Endodermal cell (in vitro differentiated cells): ENCODE results near the gene NAA50. TPM values are rescaled to one million over a fixed set of nuclear protein-coding genes. Genes with fewer than 3 reads are reported as not detected.

ENCODE experiments used
- DNase-seq: peaks from one replicate; pipeline ENCODE4 v3.0.0-alpha.2; 2017
- H3K27ac ChIP-seq: 2 replicates; pipeline ENCODE4 v1.5.1; 2013; ENCODE audit warnings: mild to moderate bottlenecking, low read depth, low read length, moderate library complexity
- H3K27me3 ChIP-seq: 2 replicates; pipeline ENCODE4 v1.6.1; 2013; ENCODE audit warnings: mild to moderate bottlenecking, low read length, moderate library complexity; ENCODE audit not compliant: insufficient read depth, control insufficient read depth, poor library complexity, severe bottlenecking
- H3K36me3 ChIP-seq: 2 replicates; pipeline ENCODE4 v1.7.0; 2013; ENCODE audit warnings: mild to moderate bottlenecking, low read length, moderate library complexity; ENCODE audit not compliant: control insufficient read depth, insufficient read depth
- H3K4me1 ChIP-seq: one replicate; pipeline ENCODE4 v1.7.0; 2013; ENCODE audit warnings: low read length; ENCODE audit not compliant: control insufficient read depth, insufficient read depth
- H3K4me3 ChIP-seq: 2 replicates; pipeline ENCODE4 v1.5.1; 2013; ENCODE audit warnings: mild to moderate bottlenecking, low read length, moderate library complexity
- H3K9ac ChIP-seq: 2 replicates; pipeline ENCODE4 v1.6.1; 2013; ENCODE audit warnings: mild to moderate bottlenecking, low read length, moderate library complexity; ENCODE audit not compliant: poor library complexity, severe bottlenecking; ENCODE audit errors: extremely low read depth
- H3K9me3 ChIP-seq: 2 replicates; pipeline ENCODE4 v1.6.1; 2013; ENCODE audit warnings: mild to moderate bottlenecking, low read length, moderate library complexity; ENCODE audit not compliant: control insufficient read depth
- H3K27ac Mint-ChIP-seq: 2 replicates; pipeline ENCODE4 v1.8.0; 2020; ENCODE audit warnings: mixed read lengths
- H3K27me3 Mint-ChIP-seq: 2 replicates; pipeline ENCODE4 v1.8.0; 2021; ENCODE audit warnings: mild to moderate bottlenecking, mixed read lengths; ENCODE audit not compliant: insufficient read depth
- H3K36me3 Mint-ChIP-seq: 2 replicates; pipeline ENCODE4 v1.8.0; 2020; ENCODE audit warnings: low read depth, mixed read lengths
- H3K4me1 Mint-ChIP-seq: 2 replicates; pipeline ENCODE4 v1.8.0; 2020; ENCODE audit warnings: mixed read lengths
- H3K4me3 Mint-ChIP-seq: 2 replicates; pipeline ENCODE4 v1.8.0; 2020; ENCODE audit warnings: mild to moderate bottlenecking, moderate library complexity, mixed read lengths
- H3K9me3 Mint-ChIP-seq: 2 replicates; pipeline ENCODE4 v1.8.0; 2020; ENCODE audit warnings: mild to moderate bottlenecking, mixed read lengths
- WGBS, 2 experiments: methylation state at CpG; one replicate each; pipeline versions ENCODE4 v1.1.5 to v1.1.7; 2013; ENCODE audit warnings: missing lambda C conversion rate in 2 of 2, mixed read lengths in 1 of 2; ENCODE audit not compliant: insufficient coverage in 1 of 2, insufficient read length in 1 of 2; 5-methylcytosine and 5-hydroxymethylcytosine counted together
- total RNA-seq, 2 donors: library from RNA; stranded (reverse); fragmentation: NEBNext Ultra II Directional in 1 of 2; extraction: Animal tissue kit (Norgen Biotek cat#: 25700) in 1 of 2; gene quantifications; 2 replicates in 1 of 2; 3 replicates in 1 of 2; pipeline ENCODE4 v1.2.1, GENCODE V29; 2021
- TF ChIP-seq, protein P1 (sequence below): fragments of 200-600 bp; sonication (generic); conservative IDR thresholded peaks from 2 replicates; pipeline ENCODE4 v1.5.0; 2021; ENCODE audit warnings: antibody characterized with exemption, mild to moderate bottlenecking

NAA50 gene
- total RNA-seq, 2 donors from 2014 or later: 137 to 150 TPM

DNA sequence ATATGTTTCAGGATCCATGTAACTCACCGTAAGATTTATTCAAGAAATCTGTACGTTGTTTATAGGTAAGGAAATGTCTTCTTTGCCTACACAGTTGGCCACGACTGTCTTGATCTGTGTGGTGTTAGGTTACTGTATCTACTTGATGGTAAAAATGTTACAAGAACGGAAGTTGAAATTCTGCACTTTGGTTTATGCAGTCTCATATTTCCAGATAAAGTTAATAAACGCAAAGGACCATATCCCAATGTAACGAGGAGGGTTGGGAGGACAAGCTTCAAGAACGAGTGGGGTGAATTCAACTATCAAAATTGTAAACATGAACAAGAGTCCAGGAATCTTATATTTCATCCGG is 50.6 kb downstream of the NAA50 start:
- 44 to 47% methylated on average over 7 to 8 of the region's 8 CpGs for WGBS, 2 experiments
- no peak overlapping the region for H3K4me3 Mint-ChIP-seq
- H3K36me3 Mint-ChIP-seq: no peaks in the 10 kb centered on the region

DNA sequence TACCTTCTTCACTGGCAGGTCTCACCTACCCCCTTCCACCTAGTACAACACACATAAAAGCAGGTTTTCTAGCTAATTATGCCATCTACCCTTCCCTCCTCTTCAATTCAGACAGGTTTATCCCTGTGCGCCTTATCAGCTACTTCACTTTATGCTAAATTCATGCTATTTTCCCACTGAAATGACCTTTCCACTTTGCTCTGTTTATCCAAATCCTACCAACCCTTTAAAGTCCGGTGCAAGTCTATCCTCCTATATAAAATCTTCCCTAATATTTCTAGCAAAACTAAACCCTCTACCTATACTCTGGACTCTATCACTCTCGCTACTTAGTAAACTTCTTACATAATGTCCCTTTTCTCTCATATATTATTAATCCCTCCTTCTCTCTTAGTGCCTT is 55.6 kb downstream of the NAA50 start:
- H3K4me3 Mint-ChIP-seq: no peak overlapping the region
- WGBS, 2 experiments: 88 to 94% methylated on average over 3 of the region's 3 CpGs
- H3K36me3 Mint-ChIP-seq: peaks cover 10% of the 10 kb centered on the region
- no peaks in the 10 kb centered on the region for H3K9me3 ChIP-seq
- TF ChIP-seq, protein P1, sequence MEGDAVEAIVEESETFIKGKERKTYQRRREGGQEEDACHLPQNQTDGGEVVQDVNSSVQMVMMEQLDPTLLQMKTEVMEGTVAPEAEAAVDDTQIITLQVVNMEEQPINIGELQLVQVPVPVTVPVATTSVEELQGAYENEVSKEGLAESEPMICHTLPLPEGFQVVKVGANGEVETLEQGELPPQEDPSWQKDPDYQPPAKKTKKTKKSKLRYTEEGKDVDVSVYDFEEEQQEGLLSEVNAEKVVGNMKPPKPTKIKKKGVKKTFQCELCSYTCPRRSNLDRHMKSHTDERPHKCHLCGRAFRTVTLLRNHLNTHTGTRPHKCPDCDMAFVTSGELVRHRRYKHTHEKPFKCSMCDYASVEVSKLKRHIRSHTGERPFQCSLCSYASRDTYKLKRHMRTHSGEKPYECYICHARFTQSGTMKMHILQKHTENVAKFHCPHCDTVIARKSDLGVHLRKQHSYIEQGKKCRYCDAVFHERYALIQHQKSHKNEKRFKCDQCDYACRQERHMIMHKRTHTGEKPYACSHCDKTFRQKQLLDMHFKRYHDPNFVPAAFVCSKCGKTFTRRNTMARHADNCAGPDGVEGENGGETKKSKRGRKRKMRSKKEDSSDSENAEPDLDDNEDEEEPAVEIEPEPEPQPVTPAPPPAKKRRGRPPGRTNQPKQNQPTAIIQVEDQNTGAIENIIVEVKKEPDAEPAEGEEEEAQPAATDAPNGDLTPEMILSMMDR: no peak
- no peak overlapping the region for H3K27ac Mint-ChIP-seq
- no peak for DNase-seq
- H3K9me3 Mint-ChIP-seq: no peaks in the 10 kb centered on the region
- no peak overlapping the region for H3K9ac ChIP-seq
- H3K27me3 ChIP-seq: no peaks in the 10 kb centered on the region
- no peaks in the 10 kb centered on the region for H3K27me3 Mint-ChIP-seq
- no peak overlapping the region for H3K4me3 ChIP-seq
- no peaks in the 10 kb centered on the region for H3K36me3 ChIP-seq
- H3K4me1 ChIP-seq: no peaks in the 10 kb centered on the region
- H3K27ac ChIP-seq: no peak overlapping the region
- H3K4me1 Mint-ChIP-seq: peaks cover 18% of the 10 kb centered on the region

More for the DNA sequence above, 50.6 kb downstream of the NAA50 start:
- no peak for DNase-seq
- peak overlapping the region; percentile 81 for H3K27ac Mint-ChIP-seq
- peak overlapping the region; percentile 93 for H3K4me3 ChIP-seq
- TF ChIP-seq, protein P1: no peak
- H3K9me3 ChIP-seq: no peaks in the 10 kb centered on the region
- H3K27me3 ChIP-seq: no peaks in the 10 kb centered on the region
- H3K27ac ChIP-seq: no peak overlapping the region
- no peaks in the 10 kb centered on the region for H3K9me3 Mint-ChIP-seq
- H3K9ac ChIP-seq: peak overlapping the region; percentile 72
- H3K36me3 ChIP-seq: no peaks in the 10 kb centered on the region
- H3K4me1 ChIP-seq: no peaks in the 10 kb centered on the region
- H3K4me1 Mint-ChIP-seq: peaks cover 12% of the 10 kb centered on the region
- H3K27me3 Mint-ChIP-seq: no peaks in the 10 kb centered on the region

DNA sequence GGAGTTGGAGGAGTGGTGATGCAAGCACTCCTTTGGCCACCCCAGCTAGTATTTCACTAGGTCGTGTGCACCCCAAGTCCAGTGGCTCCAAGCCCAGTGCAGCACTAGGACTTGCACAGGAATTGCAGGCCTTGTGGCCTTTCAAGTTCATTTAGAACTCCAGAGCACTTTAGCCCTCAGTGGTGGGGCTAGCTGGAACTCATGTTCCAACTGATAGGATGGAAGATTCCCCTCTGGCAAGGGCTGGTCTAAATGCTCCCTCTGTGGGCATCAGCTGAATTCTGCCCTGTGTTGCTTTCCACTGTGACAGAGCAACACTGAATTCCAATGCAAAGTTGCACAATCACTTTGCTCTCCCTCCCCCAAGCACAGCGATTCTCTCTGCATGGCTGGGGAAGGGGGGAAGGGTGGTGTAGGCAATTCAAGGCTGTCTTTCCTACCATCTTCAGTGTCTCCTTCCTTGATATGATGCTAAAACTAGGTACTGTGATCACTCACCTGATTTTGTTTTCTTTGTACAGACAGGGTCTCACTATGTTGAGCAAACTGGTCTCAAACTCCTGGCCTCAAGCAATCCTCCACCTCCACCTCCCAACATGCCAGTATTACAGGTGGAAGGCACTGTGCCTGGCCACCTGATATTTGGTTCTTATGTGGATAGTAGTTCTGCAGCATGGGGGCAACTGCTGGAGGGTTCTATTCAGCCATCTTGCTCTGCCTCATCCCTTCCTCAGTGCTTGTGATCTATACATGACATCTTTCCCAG is 59.9 kb downstream of the NAA50 start:
- no peaks in the 10 kb centered on the region for H3K4me1 ChIP-seq
- H3K27me3 Mint-ChIP-seq: no peaks in the 10 kb centered on the region
- H3K4me1 Mint-ChIP-seq: peaks cover 16% of the 10 kb centered on the region
- H3K27ac Mint-ChIP-seq: peak overlapping the region; percentile 19
- no peaks in the 10 kb centered on the region for H3K9me3 Mint-ChIP-seq
- TF ChIP-seq, protein P1: no peak
- WGBS, 2 experiments: 58 to 67% methylated on average over 1 of the region's 2 CpGs
- H3K27me3 ChIP-seq: no peaks in the 10 kb centered on the region
- peak; percentile 60 for DNase-seq
- no peak overlapping the region for H3K27ac ChIP-seq
- no peak overlapping the region for H3K4me3 ChIP-seq
- H3K4me3 Mint-ChIP-seq: no peak overlapping the region
- peaks cover 24% of the 10 kb centered on the region for H3K36me3 Mint-ChIP-seq
- H3K9ac ChIP-seq: no peak overlapping the region
- peaks cover 14% of the 10 kb centered on the region for H3K9me3 ChIP-seq
- no peaks in the 10 kb centered on the region for H3K36me3 ChIP-seq
